Measurements from ENCODE around the gene EXT2.

The EXT2 gene

DNA sequence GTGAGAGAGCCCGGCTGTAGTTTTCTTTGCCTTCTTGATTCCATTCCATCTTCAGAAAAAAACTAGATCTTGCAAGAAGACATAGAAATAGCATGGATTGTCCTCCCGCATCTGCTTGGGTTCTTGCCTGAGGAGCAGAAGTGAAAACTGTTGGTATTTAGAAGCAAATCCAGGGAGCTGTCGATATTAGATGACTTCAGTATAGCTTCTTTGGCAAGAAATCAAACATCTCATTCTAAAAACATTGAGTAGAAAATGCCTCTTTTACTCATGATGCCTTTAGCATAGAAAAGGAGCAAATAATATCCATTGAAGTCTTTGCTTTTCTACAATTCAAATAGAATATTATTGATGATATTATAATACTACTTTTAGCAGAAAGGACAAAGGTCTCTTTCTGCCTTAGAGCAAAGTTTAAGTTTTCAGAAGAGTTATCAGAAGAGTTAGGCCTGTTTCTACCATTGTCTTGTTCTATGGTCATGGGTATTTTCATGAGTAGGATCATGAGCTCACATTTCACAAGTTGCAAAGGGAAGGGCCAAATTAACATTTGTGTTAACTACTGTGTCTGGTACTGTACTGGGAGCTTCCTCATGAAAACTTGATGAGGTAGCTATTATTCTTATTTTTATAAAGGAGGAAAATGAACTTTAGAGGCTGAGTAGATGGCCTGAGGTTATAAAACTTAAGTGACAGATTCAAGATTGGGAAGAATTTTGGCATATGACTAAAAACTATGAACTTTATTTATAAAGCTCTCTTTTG is 49.7 kb downstream of the EXT2 start:
- Histone ChIP-seq H3K4me3 (replicated peaks; ENCODE audit: low read depth, low read length) (no peak overlapping the region), H3K36me3 (ENCODE audit: control insufficient read depth, insufficient read depth, low read length) (no peaks in the 10 kb centered on the region), H3K27me3 (replicated peaks; ENCODE audit: control insufficient read depth, insufficient read depth, low read length) (no peaks in the 10 kb centered on the region)
- no peak for DNase-seq (ENCODE audit: extremely low read depth, insufficient read length)
- no peak for TF ChIP-seq CTCF (IDR thresholded peaks at IDR 0.05; ENCODE audit: insufficient read depth, low read length, poor library complexity, severe bottlenecking)

- Histone ChIP-seq H3K36me3 (ENCODE audit: control insufficient read depth, insufficient read depth, low read length) (no peaks in the 10 kb centered on the region), H3K4me3 (replicated peaks; ENCODE audit: low read depth, low read length) (no peak overlapping the region), H3K27me3 (replicated peaks; ENCODE audit: control insufficient read depth, insufficient read depth, low read length) (no peaks in the 10 kb centered on the region)
- no peak for DNase-seq (ENCODE audit: extremely low read depth, insufficient read length)
- no peak for TF ChIP-seq CTCF (IDR thresholded peaks at IDR 0.05; ENCODE audit: insufficient read depth, low read length, poor library complexity, severe bottlenecking)
Measured at GRCh38 chr11:44146931-44147330, 51.5 kb downstream of the EXT2 start.

DNA sequence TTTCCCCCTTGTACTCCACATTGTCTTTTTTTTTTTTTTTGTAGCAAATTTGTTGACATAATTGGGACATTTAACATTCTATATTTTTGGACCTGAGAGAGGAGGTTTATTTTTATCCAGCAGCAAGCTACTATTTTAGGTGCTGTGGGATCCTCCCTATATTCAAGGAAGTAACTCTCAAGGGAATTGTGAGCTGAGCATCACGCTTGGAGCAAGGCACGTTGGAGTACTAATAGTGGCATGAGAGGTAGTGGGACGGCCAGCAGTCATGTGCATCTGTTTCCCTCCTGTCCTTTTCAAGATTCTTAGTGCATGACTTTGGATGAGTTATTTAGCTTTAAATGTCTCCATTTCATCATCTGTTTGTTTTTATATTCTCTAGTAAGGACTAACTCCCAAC is 52.3 kb downstream of the EXT2 start:
- no peaks in the 10 kb centered on the region for H3K27me3 ChIP-seq (replicated peaks; ENCODE audit: control insufficient read depth, insufficient read depth, low read length)
- no peak overlapping the region for H3K4me3 ChIP-seq (replicated peaks; ENCODE audit: low read depth, low read length)
- H3K36me3 ChIP-seq (ENCODE audit: control insufficient read depth, insufficient read depth, low read length) = no peaks in the 10 kb centered on the region
- no peak for DNase-seq (ENCODE audit: extremely low read depth, insufficient read length)
- TF ChIP-seq CTCF (IDR thresholded peaks at IDR 0.05; ENCODE audit: insufficient read depth, low read length, poor library complexity, severe bottlenecking) = no peak

- DNase-seq (ENCODE audit: extremely low read depth, insufficient read length) = no peak
- Histone ChIP-seq H3K4me3 (replicated peaks; ENCODE audit: low read depth, low read length) (no peak overlapping the region), H3K27me3 (replicated peaks; ENCODE audit: control insufficient read depth, insufficient read depth, low read length) (no peaks in the 10 kb centered on the region), H3K36me3 (ENCODE audit: control insufficient read depth, insufficient read depth, low read length) (no peaks in the 10 kb centered on the region)
- no peak for TF ChIP-seq CTCF (IDR thresholded peaks at IDR 0.05; ENCODE audit: insufficient read depth, low read length, poor library complexity, severe bottlenecking)
Measured at GRCh38 chr11:44149651-44150050, 54.2 kb downstream of the EXT2 start.

DNA sequence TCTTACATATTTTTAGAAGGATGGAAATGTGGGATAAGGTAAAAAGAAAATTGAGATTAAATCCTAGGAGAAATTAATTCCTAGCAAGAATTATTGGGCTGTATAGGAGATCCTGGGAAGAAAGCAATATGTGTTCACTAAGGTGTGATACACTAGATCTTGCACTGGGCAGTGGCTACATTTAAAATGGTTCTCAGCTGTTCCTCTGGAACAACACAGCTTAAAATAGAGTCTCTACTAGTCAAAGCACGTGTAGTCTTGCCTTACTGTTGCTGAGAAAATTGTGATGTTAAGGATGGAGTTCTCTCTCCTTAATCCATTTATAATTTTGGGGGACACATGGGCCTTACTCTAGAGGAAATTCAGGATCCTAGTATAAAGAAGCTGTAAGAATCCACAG is 54.9 kb downstream of the EXT2 start:
- no peak for DNase-seq (ENCODE audit: extremely low read depth, insufficient read length)
- Histone ChIP-seq H3K36me3 (ENCODE audit: control insufficient read depth, insufficient read depth, low read length) (no peaks in the 10 kb centered on the region), H3K4me3 (replicated peaks; ENCODE audit: low read depth, low read length) (no peak overlapping the region), H3K27me3 (replicated peaks; ENCODE audit: control insufficient read depth, insufficient read depth, low read length) (no peaks in the 10 kb centered on the region)
- TF ChIP-seq CTCF (IDR thresholded peaks at IDR 0.05; ENCODE audit: insufficient read depth, low read length, poor library complexity, severe bottlenecking) = no peak

DNA sequence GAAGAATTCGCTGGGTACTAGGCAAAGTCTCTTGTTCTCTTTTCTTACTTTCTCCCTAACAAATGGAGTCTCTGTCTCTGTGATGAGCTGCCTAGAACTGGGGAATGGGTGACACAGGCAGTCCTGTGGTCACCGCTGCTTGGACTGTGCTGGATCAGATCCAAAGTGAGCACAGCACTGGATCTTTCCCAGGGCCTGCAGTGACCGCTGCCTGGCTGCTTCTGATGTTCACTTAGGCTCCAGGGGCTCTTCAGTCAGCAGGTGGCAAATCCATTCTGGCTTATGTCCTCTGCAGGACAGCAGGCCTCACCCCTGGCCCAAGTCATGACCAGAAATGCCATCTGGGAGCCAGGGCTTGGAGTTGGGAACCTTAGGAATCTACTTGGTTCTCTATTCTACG is 61.5 kb downstream of the EXT2 start:
- no peaks in the 10 kb centered on the region for H3K27me3 ChIP-seq (replicated peaks; ENCODE audit: control insufficient read depth, insufficient read depth, low read length)
- no peaks in the 10 kb centered on the region; the same call in 1 of the 2 replicates for H3K36me3 ChIP-seq (ENCODE audit: control insufficient read depth, insufficient read depth, low read length)
- H3K4me3 ChIP-seq (replicated peaks; ENCODE audit: low read depth, low read length) = no peak overlapping the region
- no peak for TF ChIP-seq CTCF (IDR thresholded peaks at IDR 0.05; ENCODE audit: insufficient read depth, low read length, poor library complexity, severe bottlenecking)
- DNase-seq (ENCODE audit: extremely low read depth, insufficient read length) = no peak
